K562 (cell line): ENCODE results near the gene RSPH6A. TPM values are rescaled to one million over a fixed set of nuclear protein-coding genes. Genes with fewer than 3 reads are reported as not detected.

Source experiments
- CCAR2 ChIP-seq: fragments of 200-400 bp; formaldehyde crosslinking; IDR thresholded peaks from 2 replicates; pipeline ENCODE4 v1.6.1; 2017; ENCODE audit warnings: mild to moderate bottlenecking, low read depth, low read length
- CHD1 ChIP-seq: fragments of 200-600 bp; sonication (generic); IDR thresholded peaks from one replicate; pipeline ENCODE4 v1.6.1; 2012; ENCODE audit warnings: mild to moderate bottlenecking, moderate library complexity, low read length, inconsistent platforms
- FOS ChIP-seq: IDR thresholded peaks from 3 replicates; pipeline ENCODE4 v1.6.1; 2011; ENCODE audit not compliant: insufficient read length; ENCODE audit errors: extremely low read depth
- GATAD2B ChIP-seq: fragments of 450-650 bp; IDR thresholded peaks from 2 replicates; pipeline ENCODE4 v1.6.1; 2017; ENCODE audit warnings: mild to moderate bottlenecking, borderline replicate concordance
- L3MBTL2 ChIP-seq: fragments of 450-650 bp; IDR thresholded peaks from 2 replicates; pipeline ENCODE4 v1.6.1; 2016; ENCODE audit warnings: mild to moderate bottlenecking, moderate library complexity
- MLX ChIP-seq, 2 experiments: fragments of 450-650 bp in 1 of 2; sonication (generic) in 1 of 2; formaldehyde crosslinking; conservative IDR thresholded peaks; 2 replicates each; pipeline versions ENCODE4 v1.4.0 to v1.8.1; 2020 to 2022; ENCODE audit warnings: mild to moderate bottlenecking in 1 of 2, missing genetic modification reagents in 1 of 2
- NCOA6 ChIP-seq: fragments of 450-650 bp; IDR thresholded peaks from 2 replicates; pipeline ENCODE4 v1.6.1; 2017; ENCODE audit warnings: mild to moderate bottlenecking
- NCOR1 ChIP-seq: fragments of 450-650 bp; IDR thresholded peaks from 2 replicates; pipeline ENCODE4 v1.6.1; 2016; ENCODE audit warnings: mild to moderate bottlenecking, moderate library complexity
- RBM39 ChIP-seq: fragments of 200-400 bp; formaldehyde crosslinking; optimal IDR thresholded peaks from 2 replicates; pipeline ENCODE3; 2018; ENCODE audit warnings: low read depth, low read length
- RFX1 ChIP-seq: fragments of 450-650 bp; IDR thresholded peaks from 2 replicates; pipeline ENCODE4 v1.6.1; 2016; ENCODE audit warnings: mild to moderate bottlenecking, moderate library complexity
- RNF219 ChIP-seq: fragments of 250-450 bp; sonication (Bioruptor Pico); IDR thresholded peaks from 2 replicates; pipeline ENCODE4 v1.5.0; 2022; ENCODE audit warnings: mild to moderate bottlenecking
- TEAD4 ChIP-seq, 2 experiments: sonication (generic) in 1 of 2; formaldehyde crosslinking in 1 of 2; IDR thresholded peaks; 2 replicates each; pipeline versions ENCODE4 v1.6.1 to v1.8.0; 2012 to 2022; ENCODE audit warnings: borderline replicate concordance in 1 of 2, inconsistent platforms in 1 of 2, low read length in 1 of 2, mild to moderate bottlenecking in 1 of 2, missing genetic modification reagents in 1 of 2
- TRIM24 ChIP-seq, 2 experiments: fragments of 450-650 bp; IDR thresholded peaks; 2 replicates each; pipeline ENCODE4 v1.6.1; 2016
- ZNF134 ChIP-seq: fragments of 250-450 bp; sonication (Bioruptor Pico); conservative IDR thresholded peaks from 2 replicates; pipeline ENCODE4 v1.4.0; 2020
- ZNF274 ChIP-seq: IDR thresholded peaks from 2 replicates; pipeline ENCODE4 v1.6.1; 2011; ENCODE audit warnings: low read depth, mild to moderate bottlenecking, low read length, moderate library complexity, borderline replicate concordance
- ZNF318 ChIP-seq, 2 experiments: fragments of 450-650 bp; IDR thresholded peaks; 2 replicates each; pipeline ENCODE4 v1.6.1; 2016; ENCODE audit warnings: mild to moderate bottlenecking in 2 of 2, borderline replicate concordance in 1 of 2, low read depth in 1 of 2, moderate library complexity in 1 of 2
- polyA plus RNA-seq, 8 experiments: library from polyadenylated mRNA; depleted of rRNA in 4 of 8; stranded (reverse) in 5 of 8; unstranded in 3 of 8; fragments of >200 nt; fragmentation: Nextera tagmentation in 2 of 8; fragmentation: Illumina TruSeq in 1 of 8; extraction: Ambion mirVana in 2 of 8; extraction: Trizol in 1 of 8; gene quantifications; 2 replicates each; pipeline versions ENCODE4 v1.2.1 to v1.2.3, GENCODE V29; 2011 to 2014; ENCODE audit warnings: inconsistent platforms in 1 of 8, missing spikeins in 1 of 8
- total RNA-seq, 7 experiments: library from RNA; depleted of rRNA in 6 of 7; stranded (reverse); fragments of >200 nt in 6 of 7; fragmentation: Illumina TruSeq in 2 of 7; extraction: Trizol in 2 of 7; gene quantifications; 2 replicates each; pipeline versions ENCODE4 v1.2.1 to v1.2.3, GENCODE V29; 2011 to 2021; ENCODE audit warnings: low replicate concordance in 1 of 7

Gene RSPH6A
- total and polyA plus RNA-seq, 9 of the 15 experiments (the other 6 are each of a cell fraction or from before 2014, with no cell fraction given): 0.03 to 0.15 (median 0.07) TPM; not detected in 5

GRCh38 chr19:45809643-45810159 lies 5.4 kb downstream of the RSPH6A start (continued):
- 0 out of 4 replicates have a peak, but pooled peaks of 1 of the 2 experiments have one; percentile 20 for TF ChIP-seq ZNF318 (IDR thresholded peaks at IDR 0.05; ENCODE audit: borderline replicate concordance in 1 of 2, low read depth in 1 of 2)
- TF ChIP-seq RFX1: no peak
- TF ChIP-seq TRIM24 (IDR thresholded peaks at IDR 0.05): 0 out of 4 replicates have a peak, but pooled peaks of 1 of the 2 experiments have one; percentile 24
- TF ChIP-seq CCAR2: no peak
- TF ChIP-seq NCOA6: no peak
- no peak for TF ChIP-seq FOS
- no peak for TF ChIP-seq ZNF134 (CRISPR knock-in tag)
- TF ChIP-seq RBM39: no peak
- no peak for TF ChIP-seq MLX (CRISPR knock-in tag; conservative IDR thresholded peaks at IDR 0.05)
- TF ChIP-seq CHD1: no peak
- TF ChIP-seq NCOR1: peak; percentile 22
- TF ChIP-seq ZNF274: no peak
- TF ChIP-seq RNF219 (CRISPR knock-in tag): no peak
- 0 out of 2 replicates have a peak, but pooled peaks have one; percentile 28 for TF ChIP-seq L3MBTL2
- TF ChIP-seq GATAD2B: no peak
- TF ChIP-seq TEAD4 (IDR thresholded peaks at IDR 0.05; ENCODE audit: low read length): 0 out of 2 replicates have a peak, but pooled peaks have one; percentile 12
- TF ChIP-seq TEAD4 (CRISPR knock-in tag; IDR thresholded peaks at IDR 0.05; ENCODE audit: borderline replicate concordance): no peak
